HCT116 (cell line): ENCODE results near the gene VRK3.

ENCODE experiments used
- EZH2 ChIP-seq: fragments of 200-600 bp; sonication (generic); IDR thresholded peaks from 2 replicates; pipeline ENCODE4 v1.6.1; 2017; ENCODE audit warnings: antibody characterized with exemption, mixed run types
- JUND ChIP-seq: IDR thresholded peaks from 2 replicates; pipeline ENCODE4 v1.6.1; 2012
- POLR2A ChIP-seq: IDR thresholded peaks from 2 replicates; pipeline ENCODE4 v1.7.0; 2011; ENCODE audit warnings: borderline replicate concordance; ENCODE audit not compliant: insufficient read depth, insufficient read length; ENCODE audit errors: extremely low read depth
- POLR2AphosphoS5 ChIP-seq: IDR thresholded peaks from 2 replicates; pipeline ENCODE4 v1.6.1; 2011; ENCODE audit warnings: mild to moderate bottlenecking, low read depth, low read length, moderate library complexity
- RAD21 ChIP-seq: IDR thresholded peaks from 2 replicates; pipeline ENCODE4 v1.6.1; 2012; ENCODE audit warnings: low read depth, mild to moderate bottlenecking
- SRF ChIP-seq: IDR thresholded peaks from 2 replicates; pipeline ENCODE4 v1.6.1; 2012; ENCODE audit warnings: low read depth
- YY1 ChIP-seq: IDR thresholded peaks from 2 replicates; pipeline ENCODE4 v1.6.1; 2011; ENCODE audit warnings: low read length, low read depth, moderate library complexity, mild to moderate bottlenecking; ENCODE audit not compliant: insufficient replicate concordance; ENCODE audit errors: extremely low read depth
- ZNF274 ChIP-seq: fragments of 200-500 bp; sonication (Bioruptor generic); IDR thresholded peaks from 2 replicates; pipeline ENCODE4 v1.6.1; 2014; ENCODE audit warnings: mild to moderate bottlenecking, low read depth, low read length, inconsistent platforms
- TF ChIP-seq, protein P1 (sequence below), 3 experiments: fragments of 200-600 bp in 1 of 3; sonication (generic) in 1 of 3; IDR thresholded peaks in 2 of 3; conservative IDR thresholded peaks in 1 of 3; 2 replicates each; pipeline ENCODE4 v1.5.1; 2012 to 2017; ENCODE audit warnings: low read depth in 2 of 3, low read length in 2 of 3, antibody characterized with exemption in 1 of 3, borderline replicate concordance in 1 of 3, control low read depth in 1 of 3, mild to moderate bottlenecking in 1 of 3, mixed read lengths in 1 of 3, mixed run types in 1 of 3, moderate library complexity in 1 of 3; ENCODE audit not compliant: insufficient read depth in 1 of 3
- TF ChIP-seq, protein P2 (sequence below): IDR thresholded peaks from 2 replicates; pipeline ENCODE4 v1.6.1; 2012
- TF ChIP-seq, protein P3 (sequence below): IDR thresholded peaks from 2 replicates; pipeline ENCODE4 v1.6.1; 2012

DNA sequence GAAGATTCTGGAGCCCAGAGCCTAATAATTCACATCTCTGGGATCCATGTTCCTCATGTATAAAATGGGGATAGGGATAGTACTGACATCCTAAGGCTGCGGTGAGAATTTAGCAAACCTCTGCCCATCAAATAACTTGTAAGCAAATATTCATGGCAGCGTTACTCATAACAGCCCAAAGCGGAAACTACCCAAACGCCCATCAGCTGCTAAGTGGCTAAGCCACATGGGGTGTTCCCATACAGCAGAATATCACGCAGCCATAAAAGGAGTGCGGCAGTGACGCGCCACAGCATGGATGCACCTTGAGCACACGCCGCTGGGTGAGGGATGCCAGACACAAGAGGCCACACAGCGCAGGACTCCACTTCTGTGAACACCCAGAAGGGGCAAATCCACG is 19.7 kb downstream of the VRK3 start:
- TF ChIP-seq, protein P1, sequence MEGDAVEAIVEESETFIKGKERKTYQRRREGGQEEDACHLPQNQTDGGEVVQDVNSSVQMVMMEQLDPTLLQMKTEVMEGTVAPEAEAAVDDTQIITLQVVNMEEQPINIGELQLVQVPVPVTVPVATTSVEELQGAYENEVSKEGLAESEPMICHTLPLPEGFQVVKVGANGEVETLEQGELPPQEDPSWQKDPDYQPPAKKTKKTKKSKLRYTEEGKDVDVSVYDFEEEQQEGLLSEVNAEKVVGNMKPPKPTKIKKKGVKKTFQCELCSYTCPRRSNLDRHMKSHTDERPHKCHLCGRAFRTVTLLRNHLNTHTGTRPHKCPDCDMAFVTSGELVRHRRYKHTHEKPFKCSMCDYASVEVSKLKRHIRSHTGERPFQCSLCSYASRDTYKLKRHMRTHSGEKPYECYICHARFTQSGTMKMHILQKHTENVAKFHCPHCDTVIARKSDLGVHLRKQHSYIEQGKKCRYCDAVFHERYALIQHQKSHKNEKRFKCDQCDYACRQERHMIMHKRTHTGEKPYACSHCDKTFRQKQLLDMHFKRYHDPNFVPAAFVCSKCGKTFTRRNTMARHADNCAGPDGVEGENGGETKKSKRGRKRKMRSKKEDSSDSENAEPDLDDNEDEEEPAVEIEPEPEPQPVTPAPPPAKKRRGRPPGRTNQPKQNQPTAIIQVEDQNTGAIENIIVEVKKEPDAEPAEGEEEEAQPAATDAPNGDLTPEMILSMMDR (IDR thresholded peaks at IDR 0.05 in 2 of 3, conservative IDR thresholded peaks at IDR 0.05 in 1 of 3; ENCODE audit: borderline replicate concordance in 1 of 3, insufficient read depth in 1 of 3, low read depth in 2 of 3, low read length in 2 of 3): no peak
- no peak for TF ChIP-seq ZNF274
- no peak for TF ChIP-seq POLR2AphosphoS5
- TF ChIP-seq EZH2: no peak
- TF ChIP-seq RAD21: no peak
- TF ChIP-seq SRF: no peak
- no peak for TF ChIP-seq POLR2A
- no peak for TF ChIP-seq YY1
- TF ChIP-seq JUND: no peak
- TF ChIP-seq, protein P2, sequence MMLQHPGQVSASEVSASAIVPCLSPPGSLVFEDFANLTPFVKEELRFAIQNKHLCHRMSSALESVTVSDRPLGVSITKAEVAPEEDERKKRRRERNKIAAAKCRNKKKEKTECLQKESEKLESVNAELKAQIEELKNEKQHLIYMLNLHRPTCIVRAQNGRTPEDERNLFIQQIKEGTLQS: no peak
- TF ChIP-seq, protein P3, sequence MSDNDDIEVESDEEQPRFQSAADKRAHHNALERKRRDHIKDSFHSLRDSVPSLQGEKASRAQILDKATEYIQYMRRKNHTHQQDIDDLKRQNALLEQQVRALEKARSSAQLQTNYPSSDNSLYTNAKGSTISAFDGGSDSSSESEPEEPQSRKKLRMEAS: no peak
